Subcutaneous abdominal adipose tissue (tissue), 5 donors: Measurements from ENCODE around the gene FGFR2.

Experiments used
- H3K27ac ChIP-seq: one replicate; pipeline ENCODE4 v1.7.0; 2013; ENCODE audit warnings: low read depth, mild to moderate bottlenecking, inconsistent platforms, low read length, moderate library complexity
- H3K27me3 ChIP-seq, 5 donors: one replicate each; pipeline ENCODE4 v1.7.0; 2013; ENCODE audit warnings: low read length in 5 of 5, inconsistent platforms in 1 of 5; ENCODE audit not compliant: control insufficient read depth in 5 of 5, insufficient read depth in 4 of 5
- H3K36me3 ChIP-seq, 5 donors: one replicate each; pipeline ENCODE4 v1.7.0; 2013; ENCODE audit warnings: low read length in 5 of 5; ENCODE audit not compliant: control insufficient read depth in 5 of 5, insufficient read depth in 5 of 5
- H3K4me1 ChIP-seq, 5 donors: one replicate each; pipeline ENCODE4 v1.7.0; 2013; ENCODE audit warnings: low read length in 5 of 5, mild to moderate bottlenecking in 3 of 5, moderate library complexity in 1 of 5; ENCODE audit not compliant: control insufficient read depth in 5 of 5, insufficient read depth in 5 of 5
- H3K4me3 ChIP-seq, 5 donors: one replicate each; pipeline ENCODE4 v1.7.0; 2013; ENCODE audit warnings: low read length in 5 of 5, low read depth in 1 of 5
- H3K9ac ChIP-seq, 5 donors: one replicate each; pipeline ENCODE4 v1.7.0; 2013; ENCODE audit warnings: low read length in 5 of 5, mild to moderate bottlenecking in 4 of 5, moderate library complexity in 3 of 5
- H3K9me3 ChIP-seq, 5 donors: one replicate each; pipeline ENCODE4 v1.7.0; 2013; ENCODE audit warnings: low read length in 5 of 5; ENCODE audit not compliant: control insufficient read depth in 5 of 5
- donor health status: healthy.
- donor health status: healthy.
- donor health status: healthy.
- donor health status: healthy.
- donor health status: healthy.

Gene FGFR2

DNA sequence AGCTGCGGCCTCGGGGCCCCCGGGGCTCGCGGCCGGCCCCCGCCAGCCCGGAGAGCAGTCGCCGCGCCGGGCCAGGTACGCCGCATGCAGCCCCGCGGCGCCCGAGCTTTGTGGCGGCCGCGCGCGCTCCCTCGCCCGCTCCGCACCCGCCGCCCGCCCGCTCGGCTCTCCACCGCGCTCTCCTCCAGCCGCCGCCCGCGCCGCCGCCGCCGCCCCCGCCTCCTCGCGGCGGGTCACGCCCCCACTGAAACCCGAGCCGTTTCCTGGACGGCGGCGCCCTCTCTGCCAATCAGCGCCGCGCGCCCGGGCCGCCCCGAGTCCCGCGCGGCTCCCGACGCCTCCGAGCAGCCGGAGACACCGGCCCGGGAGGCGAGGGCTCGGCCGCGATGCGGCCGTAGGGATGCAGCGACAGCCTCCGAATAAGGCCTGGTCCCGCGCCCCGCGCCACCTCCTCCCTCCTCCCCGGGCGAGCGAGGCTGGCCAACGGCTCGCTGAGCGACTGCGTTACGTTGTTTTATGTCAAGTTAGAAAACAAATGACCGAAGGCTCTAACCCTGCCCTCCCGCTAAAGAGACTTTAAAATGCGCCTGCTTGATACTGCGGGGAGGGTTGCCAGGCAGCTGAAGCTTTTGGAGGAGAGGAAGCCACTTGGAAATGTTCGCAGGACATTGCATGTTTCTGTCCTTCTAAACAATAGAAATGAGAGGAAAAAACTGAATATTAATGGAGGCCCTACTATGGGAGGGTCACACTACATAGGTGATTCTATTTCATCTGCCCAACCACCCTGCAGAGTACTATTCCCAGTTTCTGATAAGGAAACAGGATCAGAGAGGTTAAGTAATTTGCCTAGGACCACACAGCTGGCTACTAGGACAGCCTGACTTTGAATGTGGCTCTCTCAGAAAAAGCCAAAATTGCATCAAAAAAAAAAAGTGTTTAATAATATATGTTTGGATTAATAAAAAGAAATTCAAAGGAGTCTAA lies at the start of gene FGFR2:
TSS of gene FGFR2 (minus strand) at position 182 of the 987 bp plus-strand sequence. CDS start 4,627 bp downstream, outside the sequence.
- H3K9me3 ChIP-seq, result no peaks in the 10 kb centered on the region
- H3K27ac ChIP-seq, result no peak within 1 kb of the TSS
- H3K4me1 ChIP-seq, result peaks cover 5 to 37% (median 33%) of the 10 kb centered on the region in 5 donors
- peak within 1 kb of the TSS in 2 of 5 donors; percentile 45 to 72 for H3K9ac ChIP-seq
- H3K27me3 ChIP-seq, result peaks cover 0 to 21% (median 4%) of the 10 kb centered on the region in 5 donors
- H3K4me3 ChIP-seq, result peak within 1 kb of the TSS; percentile 59 to 79 (median 68)
- H3K36me3 ChIP-seq, result no peaks in the 10 kb centered on the region

DNA sequence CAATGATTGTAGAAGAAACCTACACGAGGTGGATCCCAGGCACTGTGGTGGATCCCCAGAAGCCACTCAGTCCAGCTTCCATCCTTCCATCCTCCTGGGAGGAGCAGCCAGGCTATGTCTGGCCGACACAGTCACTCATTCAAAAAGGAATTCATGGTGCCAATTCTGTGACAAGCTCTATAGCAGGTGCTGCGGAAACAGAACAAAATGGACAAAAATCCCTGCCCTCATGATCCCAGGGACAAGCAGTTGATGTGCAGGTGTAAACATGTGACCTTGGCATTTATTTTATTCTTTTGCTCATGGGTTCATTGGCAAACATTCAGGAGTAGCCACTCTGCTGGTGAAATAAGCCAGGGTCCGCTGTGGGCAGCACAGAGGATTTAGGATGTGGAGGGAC lies 49.2 kb upstream of the FGFR2 start:
- Histone ChIP-seq H3K27ac (no peak overlapping the region), H3K36me3 (no peaks in the 10 kb centered on the region), H3K4me1 (no peaks in the 10 kb centered on the region), H3K9me3 (peaks cover 0 to 8% (median 0%) of the 10 kb centered on the region in 5 donors), H3K27me3 (peaks cover 3 to 18% (median 5%) of the 10 kb centered on the region in 5 donors), H3K9ac (no peak overlapping the region), H3K4me3 (no peak overlapping the region)

- no peak overlapping the region for H3K27ac ChIP-seq
- H3K9me3 ChIP-seq, result peaks cover 7 to 16% (median 8%) of the 10 kb centered on the region in 5 donors
- no peaks in the 10 kb centered on the region for H3K36me3 ChIP-seq
- peaks cover 3 to 18% (median 5%) of the 10 kb centered on the region in 5 donors for H3K27me3 ChIP-seq
- H3K9ac ChIP-seq, result no peak overlapping the region
- no peak overlapping the region for H3K4me3 ChIP-seq
- no peaks in the 10 kb centered on the region for H3K4me1 ChIP-seq
Observed at GRCh38 chr10:121645696-121646095, 47.5 kb upstream of the FGFR2 start.

DNA sequence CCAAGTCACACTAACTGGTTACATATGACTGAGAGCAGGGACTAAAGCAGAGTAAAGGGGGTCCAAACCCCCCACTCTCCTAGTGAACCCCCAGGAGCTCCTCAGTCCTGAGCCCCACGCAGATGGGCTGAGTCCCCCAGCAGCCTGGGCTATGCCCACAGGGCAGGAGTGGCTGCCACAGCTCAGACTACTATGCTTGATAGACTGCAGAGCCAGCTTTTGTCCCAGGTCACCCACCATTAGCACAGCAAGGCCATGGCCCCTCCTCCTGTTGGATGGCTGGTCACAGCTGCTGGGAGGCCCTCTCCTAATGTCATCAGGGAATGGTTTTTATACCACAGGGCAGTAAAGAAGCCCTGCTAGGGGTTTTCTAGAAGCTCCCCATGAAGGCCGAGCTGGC lies 46.3 kb upstream of the FGFR2 start:
- no peak overlapping the region for H3K27ac ChIP-seq
- no peak overlapping the region for H3K4me3 ChIP-seq
- no peaks in the 10 kb centered on the region for H3K4me1 ChIP-seq
- no peaks in the 10 kb centered on the region for H3K36me3 ChIP-seq
- H3K9ac ChIP-seq, result no peak overlapping the region
- peaks cover 7 to 18% (median 16%) of the 10 kb centered on the region in 5 donors for H3K9me3 ChIP-seq
- peaks cover 3 to 18% (median 5%) of the 10 kb centered on the region in 5 donors for H3K27me3 ChIP-seq

GRCh38 chr10:121640266-121640665 lies 42.0 kb upstream of the FGFR2 start:
- no peak overlapping the region for H3K27ac ChIP-seq
- H3K9me3 ChIP-seq, result peaks cover 13 to 35% (median 34%) of the 10 kb centered on the region in 5 donors
- no peaks in the 10 kb centered on the region for H3K4me1 ChIP-seq
- no peak overlapping the region for H3K4me3 ChIP-seq
- no peak overlapping the region for H3K9ac ChIP-seq
- peaks cover 0 to 6% (median 4%) of the 10 kb centered on the region in 5 donors for H3K27me3 ChIP-seq
- no peaks in the 10 kb centered on the region for H3K36me3 ChIP-seq

- no peaks in the 10 kb centered on the region for H3K36me3 ChIP-seq
- H3K9me3 ChIP-seq, result peaks cover 13 to 35% (median 31%) of the 10 kb centered on the region in 5 donors
- H3K27ac ChIP-seq, result no peak overlapping the region
- no peak overlapping the region for H3K9ac ChIP-seq
- H3K27me3 ChIP-seq, result peaks cover 0 to 5% (median 2%) of the 10 kb centered on the region in 5 donors
- peak overlapping the region in 1 of 5 donors; percentile 29 for H3K4me3 ChIP-seq
- no peaks in the 10 kb centered on the region for H3K4me1 ChIP-seq
Observed at GRCh38 chr10:121639416-121639815, 41.2 kb upstream of the FGFR2 start.

GRCh38 chr10:121637437-121637836 lies 39.2 kb upstream of the FGFR2 start:
- no peak overlapping the region for H3K9ac ChIP-seq
- H3K27me3 ChIP-seq, result no peaks in the 10 kb centered on the region
- H3K27ac ChIP-seq, result no peak overlapping the region
- H3K9me3 ChIP-seq, result peaks cover 13 to 35% (median 31%) of the 10 kb centered on the region in 5 donors
- no peak overlapping the region for H3K4me3 ChIP-seq
- H3K4me1 ChIP-seq, result no peaks in the 10 kb centered on the region
- H3K36me3 ChIP-seq, result no peaks in the 10 kb centered on the region

DNA sequence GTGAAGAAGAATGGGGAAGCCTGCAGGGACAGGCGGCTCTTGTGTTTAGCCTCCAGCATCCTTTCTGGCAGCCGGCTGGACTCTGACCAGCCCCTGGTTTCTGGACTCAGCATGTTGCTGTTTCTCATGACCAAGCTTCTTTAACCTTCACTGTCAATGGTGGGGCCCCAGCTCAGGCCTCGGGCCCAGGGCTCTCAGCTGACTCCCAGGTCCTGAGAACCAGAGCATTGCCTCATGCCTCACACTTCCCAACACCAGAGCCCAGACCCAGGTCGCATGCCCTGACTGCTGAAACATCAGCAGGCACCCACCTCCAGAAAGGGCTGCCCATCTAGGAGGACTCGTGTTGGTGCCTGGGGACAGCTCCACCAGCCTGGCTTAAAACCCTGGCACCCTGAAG lies 34.8 kb upstream of the FGFR2 start:
- Histone ChIP-seq H3K9me3 (peaks cover 3 to 14% (median 8%) of the 10 kb centered on the region in 5 donors), H3K4me3 (no peak overlapping the region), H3K9ac (no peak overlapping the region), H3K27me3 (peaks cover 0 to 3% (median 0%) of the 10 kb centered on the region in 5 donors), H3K36me3 (no peaks in the 10 kb centered on the region), H3K27ac (no peak overlapping the region), H3K4me1 (peaks cover 0 to 8% (median 3%) of the 10 kb centered on the region in 5 donors)

DNA sequence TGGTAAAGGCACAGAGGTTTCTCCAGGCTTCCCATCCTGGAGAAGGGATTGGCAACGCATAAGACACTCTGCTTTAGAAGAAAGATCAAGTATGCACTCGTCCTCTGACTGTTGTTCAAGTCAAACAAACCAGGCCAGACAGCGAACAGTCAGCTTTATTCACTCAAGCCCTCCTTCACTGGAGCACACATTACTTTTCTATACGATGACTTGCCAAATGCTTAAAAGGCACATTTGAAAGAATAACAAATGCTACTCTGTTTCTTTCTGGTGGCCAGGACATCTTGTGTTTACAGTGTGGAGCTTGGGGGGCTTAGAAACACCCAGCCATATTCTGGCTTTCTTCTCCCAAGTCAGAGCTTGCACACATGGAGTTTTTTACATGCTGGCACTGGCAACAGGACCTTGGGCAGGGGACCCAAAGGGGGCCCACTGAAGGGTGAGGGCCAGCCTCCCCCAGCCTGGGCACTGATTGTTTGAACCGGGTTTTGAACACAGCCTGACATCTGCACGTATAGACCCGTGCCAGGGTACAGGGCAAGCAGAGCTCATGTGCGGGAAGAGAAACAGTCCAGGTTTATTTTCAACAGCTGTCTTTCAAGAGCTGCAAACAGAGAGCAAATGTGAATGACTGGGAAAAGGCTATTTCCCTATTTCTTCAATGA lies 33.3 kb upstream of the FGFR2 start:
- Histone ChIP-seq H3K27ac (no peak overlapping the region), H3K9ac (no peak overlapping the region), H3K4me3 (no peak overlapping the region), H3K9me3 (peaks cover 0 to 2% (median 0%) of the 10 kb centered on the region in 5 donors), H3K27me3 (peaks cover 0 to 3% (median 0%) of the 10 kb centered on the region in 5 donors), H3K36me3 (no peaks in the 10 kb centered on the region), H3K4me1 (peaks cover 0 to 15% (median 9%) of the 10 kb centered on the region in 5 donors)
